ENCODE data around the gene INCENP. TPM values are rescaled to one million over a fixed set of nuclear protein-coding genes. Genes with fewer than 3 reads are reported as not detected.

INCENP gene
- total RNA-seq, 4 donors from 2014 or later, result 33.8 to 84.0 (median 53.1) TPM

GRCh38 chr11:62176766-62177165 lies 53.0 kb downstream of the INCENP start:
- TF ChIP-seq POLR2A (IDR thresholded peaks at IDR 0.05) (no peak), CTCF (IDR thresholded peaks at IDR 0.05) (no peak)
- peaks cover 0 to 39% (median 0%) of the 10 kb centered on the region in 4 donors for H3K27me3 ChIP-seq
- no peaks in the 10 kb centered on the region for H3K36me3 ChIP-seq
- H3K9me3 ChIP-seq, result no peaks in the 10 kb centered on the region
- H3K27ac ChIP-seq, result no peak overlapping the region
- intact Hi-C loops (cut with DNase I), result no loop called here
- peaks cover 0 to 1% (median 0%) of the 10 kb centered on the region in 3 donors for H3K4me1 ChIP-seq
- DNase-seq, result no peak
- no peak overlapping the region for H3K4me3 ChIP-seq
- WGBS, 2 donors, result 90 to 95% methylated on average over 3 of the region's 3 CpGs

- 66 to 79% methylated on average over 5 of the region's 5 CpGs for WGBS, 2 donors
- Histone ChIP-seq H3K27ac (no peak overlapping the region), H3K9me3 (no peaks in the 10 kb centered on the region), H3K36me3 (no peaks in the 10 kb centered on the region), H3K27me3 (peaks cover 0 to 39% (median 0%) of the 10 kb centered on the region in 4 donors), H3K4me1 (no peaks in the 10 kb centered on the region), H3K4me3 (no peak overlapping the region)
- DNase-seq, result no peak
- no peak for TF ChIP-seq CTCF (IDR thresholded peaks at IDR 0.05)
- intact Hi-C loops (cut with DNase I), result no loop called here
Measured at GRCh38 chr11:62179995-62180394, 56.2 kb downstream of the INCENP start.

GRCh38 chr11:62181097-62181496 lies 57.3 kb downstream of the INCENP start:
- no peak for TF ChIP-seq CTCF (IDR thresholded peaks at IDR 0.05)
- TF ChIP-seq POLR2A (IDR thresholded peaks at IDR 0.05), result no peak
- Histone ChIP-seq H3K4me3 (no peak overlapping the region), H3K27ac (no peak overlapping the region), H3K36me3 (no peaks in the 10 kb centered on the region), H3K9me3 (no peaks in the 10 kb centered on the region), H3K27me3 (peaks cover 0 to 44% (median 0%) of the 10 kb centered on the region in 4 donors), H3K4me1 (no peaks in the 10 kb centered on the region)
- DNase-seq, result no peak
- intact Hi-C loops (cut with DNase I), result no loop called here
- WGBS, 2 donors, result 65 to 79% methylated on average over 2 of the region's 2 CpGs

GRCh38 chr11:62182147-62182891 lies 58.5 kb downstream of the INCENP start:
- H3K4me3 ChIP-seq, result no peak overlapping the region
- DNase-seq, result no peak
- WGBS, 2 donors, result 59 to 62% methylated on average over 8 of the region's 8 CpGs
- no peak for TF ChIP-seq CTCF (IDR thresholded peaks at IDR 0.05)
- TF ChIP-seq POLR2A (IDR thresholded peaks at IDR 0.05), result no peak
- H3K27me3 ChIP-seq, result peaks cover 0 to 41% (median 0%) of the 10 kb centered on the region in 4 donors
- no peaks in the 10 kb centered on the region for H3K9me3 ChIP-seq
- H3K4me1 ChIP-seq, result no peaks in the 10 kb centered on the region
- H3K36me3 ChIP-seq, result no peaks in the 10 kb centered on the region
- intact Hi-C loops (cut with DNase I), result no loop called here
- H3K27ac ChIP-seq, result no peak overlapping the region

- DNase-seq, result no peak
- intact Hi-C loops (cut with DNase I), result no loop called here
- H3K4me1 ChIP-seq, result no peaks in the 10 kb centered on the region
- no peak for TF ChIP-seq CTCF (IDR thresholded peaks at IDR 0.05)
- TF ChIP-seq POLR2A (IDR thresholded peaks at IDR 0.05), result no peak
- no peaks in the 10 kb centered on the region for H3K36me3 ChIP-seq
- H3K27me3 ChIP-seq, result peaks cover 0 to 67% (median 0%) of the 10 kb centered on the region in 4 donors
- no peak overlapping the region for H3K27ac ChIP-seq
- no peaks in the 10 kb centered on the region for H3K9me3 ChIP-seq
- H3K4me3 ChIP-seq, result no peak overlapping the region
- WGBS, 2 donors, result 20 to 27% methylated on average over 1 to 2 of the region's 2 CpGs
Measured at GRCh38 chr11:62186195-62186594, 62.4 kb downstream of the INCENP start.
